Hematopoietic multipotent progenitor cell treated with erythropoietin and hydrocortisone succinate and interleukin-3 and kit ligand, for 6 days (in vitro differentiated cells): ENCODE measurements around the gene SMIM9.
A peak's percentile ranks its signal among the peaks of the same experiment; 100 is the strongest.

Source experiments
- DNase-seq: peaks from one replicate; pipeline ENCODE4 v3.0.0-alpha.2; 2015

SMIM9 gene

GRCh38 chrX:154813801-154814200 lies 20.7 kb downstream of the SMIM9 start:
- no peak for DNase-seq

GRCh38 chrX:154812341-154813101 lies 21.9 kb downstream of the SMIM9 start:
- no peak for DNase-seq

- DNase-seq = no peak
Measured at GRCh38 chrX:154809939-154810665, 24.4 kb downstream of the SMIM9 start.

GRCh38 chrX:154806837-154807501 lies 27.5 kb downstream of the SMIM9 start:
- no peak for DNase-seq

- DNase-seq = no peak
Measured at GRCh38 chrX:154805696-154806091, 28.8 kb downstream of the SMIM9 start.

- peak; percentile 87 for DNase-seq
Measured at GRCh38 chrX:154804957-154805695, 29.3 kb downstream of the SMIM9 start, which contains the start of gene MPP1. Gene MPP1 (minus strand): TSS chrX:154805485. CDS start chrX:154805373, 112 bp downstream.

GRCh38 chrX:154804261-154804956 lies 30.1 kb downstream of the SMIM9 start:
- DNase-seq = no peak

GRCh38 chrX:154802947-154803346 lies 31.5 kb downstream of the SMIM9 start:
- no peak for DNase-seq

GRCh38 chrX:154800478-154801210 lies 33.8 kb downstream of the SMIM9 start:
- no peak for DNase-seq

- no peak for DNase-seq
Measured at GRCh38 chrX:154799556-154800348, 34.7 kb downstream of the SMIM9 start.

GRCh38 chrX:154797006-154797405 lies 37.5 kb downstream of the SMIM9 start:
- no peak for DNase-seq

GRCh38 chrX:154795016-154795415 lies 39.4 kb downstream of the SMIM9 start:
- no peak for DNase-seq

- DNase-seq = peak; percentile 63
Measured at GRCh38 chrX:154793084-154793795, 41.2 kb downstream of the SMIM9 start.

GRCh38 chrX:154791939-154792338 lies 42.5 kb downstream of the SMIM9 start:
- no peak for DNase-seq

- DNase-seq = no peak
Measured at GRCh38 chrX:154791467-154791866, 43.0 kb downstream of the SMIM9 start.

GRCh38 chrX:154785716-154786115 lies 48.7 kb downstream of the SMIM9 start:
- peak; percentile 68 for DNase-seq

- DNase-seq = peak; percentile 75
Measured at GRCh38 chrX:154784149-154784995, 50.1 kb downstream of the SMIM9 start.

- no peak for DNase-seq
Measured at GRCh38 chrX:154780968-154781367, 53.5 kb downstream of the SMIM9 start.

GRCh38 chrX:154779261-154779660 lies 55.2 kb downstream of the SMIM9 start:
- DNase-seq = no peak
